ENCODE results near the gene WIZ.

WIZ gene

DNA sequence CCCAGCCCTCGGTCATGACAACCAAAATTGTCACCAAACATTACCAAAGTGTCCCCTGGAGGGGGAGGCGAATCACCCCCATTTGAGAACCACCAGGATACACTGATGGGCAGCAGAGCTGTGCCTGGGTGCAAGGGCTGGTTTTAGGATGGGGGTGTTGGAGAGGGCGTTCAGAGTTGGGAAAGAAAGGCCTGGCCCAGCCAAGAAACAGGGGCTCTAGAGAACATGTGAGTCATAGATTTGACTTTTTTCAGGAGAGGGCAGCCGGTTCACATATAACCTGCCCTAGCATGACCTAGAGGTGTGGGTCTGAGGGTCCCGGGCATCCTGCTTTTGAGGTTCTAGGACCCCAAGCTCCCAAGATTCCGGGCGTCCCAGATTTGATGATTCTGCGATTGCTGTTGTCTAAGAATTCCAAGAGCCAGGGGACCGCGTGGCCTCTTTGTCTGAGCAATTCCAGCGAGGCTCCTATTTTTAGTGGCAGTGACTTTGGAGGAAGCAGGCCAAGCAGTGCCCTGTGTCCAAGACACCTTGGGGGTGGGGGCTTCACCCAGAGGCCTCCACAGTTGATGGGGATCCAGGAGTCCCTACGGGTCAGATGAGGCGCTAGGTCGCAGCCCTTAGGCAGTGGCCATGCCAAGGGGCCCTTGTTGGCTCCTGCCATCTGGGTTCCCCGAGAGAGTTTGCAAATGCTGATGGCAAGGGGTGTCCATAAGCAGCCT lies 5.1 kb downstream of the WIZ start:
- no peak for DNase-seq

DNA sequence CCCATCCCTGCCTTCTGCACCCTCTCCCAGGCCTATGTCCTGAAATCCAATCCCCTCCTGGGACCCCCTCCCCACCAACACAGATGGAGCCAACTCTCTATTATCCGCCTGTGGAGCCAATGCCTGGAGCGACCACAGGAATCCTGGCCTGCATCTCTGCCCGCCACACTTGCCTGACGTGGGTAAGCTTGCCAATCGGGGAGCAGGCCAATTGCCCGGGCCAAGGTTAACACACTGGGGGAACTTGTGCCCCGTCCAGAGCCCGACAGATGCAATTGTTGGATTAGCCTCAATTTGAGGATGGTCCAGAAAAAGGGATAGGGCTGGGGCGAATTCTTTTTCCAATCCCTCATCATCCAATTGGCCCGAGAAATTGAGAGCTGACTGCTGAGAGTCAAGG lies 5.9 kb downstream of the WIZ start:
- no peak for DNase-seq

DNA sequence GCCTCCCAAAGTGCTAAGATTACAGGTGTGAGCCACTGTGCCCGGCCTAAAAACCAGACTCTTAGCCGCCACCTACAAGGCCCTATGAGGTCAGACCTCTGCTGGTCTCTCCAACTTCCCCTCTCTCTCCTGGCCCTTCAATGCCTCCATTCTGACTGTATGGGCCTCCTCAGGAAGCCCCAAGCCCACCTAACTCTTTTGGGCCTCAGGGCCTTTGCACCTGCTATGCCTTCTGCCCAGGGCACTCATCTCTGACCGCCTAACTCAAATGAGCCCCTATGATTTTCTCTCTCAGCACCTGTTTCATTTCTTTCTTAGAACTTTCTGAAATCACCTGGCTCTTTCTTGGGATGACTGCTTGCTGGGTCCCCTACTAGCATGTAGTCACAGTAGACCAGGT lies 6.4 kb downstream of the WIZ start:
- no peak for DNase-seq

DNA sequence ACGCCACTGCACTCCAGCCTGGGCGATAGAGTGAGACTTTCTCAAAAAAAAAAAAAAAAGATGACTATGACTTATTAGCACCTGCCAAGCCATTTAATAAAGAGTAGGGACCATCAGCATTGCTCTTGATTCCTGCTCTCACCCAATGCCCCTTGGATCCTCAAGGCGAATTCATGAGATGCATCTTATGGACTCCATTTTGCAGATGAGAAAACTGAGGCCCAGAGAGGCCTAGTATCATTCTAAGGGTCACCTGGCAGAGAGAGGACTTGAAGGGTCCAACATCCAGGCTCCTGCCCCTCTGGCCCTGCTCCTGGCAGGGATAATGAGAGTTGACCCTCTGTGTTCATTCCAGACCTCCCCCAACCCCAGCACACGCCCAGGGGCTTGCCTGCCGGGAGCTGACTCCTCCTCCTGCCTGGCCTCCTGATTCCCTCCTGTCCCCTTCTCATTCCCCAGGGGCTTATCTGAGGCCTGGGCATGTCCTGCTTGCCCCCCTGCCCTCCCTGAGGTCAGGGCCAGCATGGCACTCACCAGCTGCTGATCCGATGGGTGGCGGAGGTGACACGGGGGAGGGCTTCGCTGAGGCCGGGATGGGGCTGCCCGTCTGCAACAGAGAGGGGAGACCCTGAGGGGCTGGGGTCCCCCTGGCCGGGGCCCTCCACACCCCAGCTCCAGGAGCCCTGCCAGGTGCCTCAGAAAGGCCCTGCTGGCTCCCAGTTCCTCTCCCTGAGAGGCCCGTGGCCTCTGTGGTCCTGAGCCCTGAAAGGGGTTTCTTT lies 7.4 kb downstream of the WIZ start:
- no peak for DNase-seq

DNA sequence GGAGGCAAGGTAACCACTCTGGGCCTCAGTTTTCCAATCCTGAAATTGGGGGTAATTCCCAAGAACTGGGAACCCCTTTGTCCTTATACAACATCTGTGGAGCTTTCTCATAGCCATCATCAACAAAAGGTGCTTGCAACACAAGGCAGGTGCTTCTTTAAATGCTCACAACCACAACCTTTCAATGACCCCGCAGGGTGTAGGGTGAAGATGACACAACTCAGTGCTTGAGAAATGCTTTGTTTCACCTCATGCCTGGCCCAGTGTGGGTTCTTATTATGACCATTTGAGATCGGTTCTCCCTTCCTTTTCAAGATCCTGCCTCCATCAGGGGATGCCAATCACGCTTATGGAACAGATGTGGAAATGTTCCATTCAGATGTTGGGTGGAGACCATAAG lies 8.4 kb downstream of the WIZ start:
- no peak for DNase-seq

DNA sequence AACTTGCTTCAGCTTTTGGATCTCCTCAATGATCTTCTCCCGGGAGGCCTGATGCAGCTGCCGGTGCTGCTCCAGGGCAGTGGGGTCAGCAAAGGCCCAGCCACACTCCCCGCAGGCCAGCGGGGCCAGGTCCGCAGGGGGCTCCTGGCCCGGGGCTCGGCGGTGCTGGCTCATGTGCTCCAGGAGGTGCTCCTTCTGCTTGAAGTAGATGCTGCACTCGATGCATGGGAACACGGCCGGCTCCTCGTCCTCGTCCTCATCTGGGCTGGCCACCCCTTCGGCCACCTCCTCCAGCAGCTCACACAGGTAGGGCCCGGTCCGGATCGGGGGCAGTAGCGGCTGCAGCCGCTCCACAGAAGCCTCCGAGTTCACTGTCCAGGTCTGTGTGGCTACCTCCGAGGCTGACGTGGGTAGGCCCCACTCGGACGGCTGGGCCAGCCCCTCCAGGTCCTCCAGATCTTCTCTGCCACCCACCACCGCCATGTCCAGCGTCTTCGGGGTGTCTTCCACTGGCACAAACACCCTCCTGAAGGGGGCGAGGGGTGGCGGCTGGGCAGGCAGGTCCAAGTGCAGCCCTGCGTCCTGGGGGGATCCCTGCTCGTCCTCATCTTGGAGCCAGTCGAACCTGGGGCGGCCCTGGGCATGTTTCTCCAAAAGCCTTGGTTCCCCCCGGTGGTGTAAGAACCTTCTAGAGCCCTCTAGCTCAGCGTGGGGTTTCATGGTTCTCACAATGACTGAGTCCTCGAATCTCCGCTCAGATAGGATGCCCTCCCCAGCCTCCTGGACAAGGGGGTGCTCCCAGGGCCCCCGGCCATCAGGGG lies 9.7 kb downstream of the WIZ start:
- DNase-seq: no peak

DNA sequence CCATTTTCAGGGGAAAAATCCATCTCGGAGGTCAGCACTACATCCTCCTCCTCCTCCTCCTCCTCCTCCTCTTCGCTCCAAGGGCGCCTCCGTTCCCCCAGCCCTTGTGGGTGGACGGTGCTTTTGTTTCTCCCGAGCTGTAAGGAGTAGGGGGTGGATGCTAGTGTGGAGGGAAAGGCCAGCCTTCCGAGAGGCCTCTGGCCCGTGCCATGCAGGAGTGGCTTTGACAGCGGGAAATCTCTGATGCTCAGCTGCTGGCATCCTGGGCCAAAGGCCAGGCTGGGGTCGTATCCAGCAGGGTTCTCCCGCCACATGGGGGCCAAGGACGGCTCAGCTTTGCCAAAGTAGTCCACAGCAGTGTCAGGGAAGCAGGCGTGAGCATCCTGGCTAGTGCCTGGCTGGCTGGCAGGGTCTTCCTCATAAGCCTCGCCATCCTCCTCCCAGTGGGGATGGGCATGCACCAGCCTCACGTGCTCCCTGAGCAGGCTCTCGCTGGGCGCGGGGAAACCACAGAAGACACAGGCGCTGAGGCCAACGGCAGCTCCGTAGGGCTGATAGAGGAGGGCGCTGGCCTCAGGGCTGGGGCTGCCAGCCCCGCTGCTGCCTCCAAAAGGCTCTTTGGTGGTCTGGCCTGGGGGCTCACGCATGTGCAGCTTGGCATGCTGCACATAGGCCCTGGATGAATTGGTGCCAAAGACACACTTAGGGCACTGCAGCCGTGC lies 10.5 kb downstream of the WIZ start:
- no peak for DNase-seq

DNA sequence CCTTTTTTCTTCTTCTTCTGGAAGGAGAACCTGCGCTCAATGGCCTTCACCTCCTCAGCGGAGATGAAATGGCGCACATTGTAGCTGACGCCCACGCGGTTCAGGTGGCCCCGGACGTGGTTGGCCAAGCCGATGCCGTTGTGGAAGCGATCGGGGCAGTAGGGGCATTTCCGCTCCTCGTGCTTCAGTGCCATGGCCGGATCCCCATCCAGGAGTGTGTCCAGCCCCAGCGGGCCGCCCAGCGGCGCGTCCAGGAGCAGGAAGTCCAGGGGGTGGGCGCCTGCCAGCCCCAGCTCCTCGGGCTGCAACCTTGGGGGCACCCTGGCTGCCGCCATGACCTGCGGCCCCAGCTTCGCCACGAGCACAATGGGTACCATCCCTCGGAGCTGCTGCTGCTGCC lies 11.2 kb downstream of the WIZ start:
- no peak for DNase-seq

DNA sequence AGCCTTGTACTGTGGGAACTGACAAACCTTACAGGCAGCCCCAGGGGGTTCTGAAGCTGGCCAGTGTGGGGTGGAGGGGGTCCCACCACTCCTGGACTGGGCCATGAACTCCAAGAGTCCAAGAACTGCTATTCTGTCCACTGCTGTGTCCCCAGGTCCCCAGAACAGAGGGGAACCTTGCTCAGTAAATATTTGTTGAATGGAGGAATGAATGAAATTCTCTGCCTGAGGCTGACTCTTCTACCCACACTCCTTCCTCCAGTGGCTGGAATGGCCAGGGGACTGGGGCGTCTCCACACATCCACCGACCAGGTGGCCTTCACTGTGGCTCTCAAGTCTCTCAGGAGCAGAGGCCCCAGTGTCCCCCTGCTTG lies 11.6 kb downstream of the WIZ start:
- DNase-seq: no peak

DNA sequence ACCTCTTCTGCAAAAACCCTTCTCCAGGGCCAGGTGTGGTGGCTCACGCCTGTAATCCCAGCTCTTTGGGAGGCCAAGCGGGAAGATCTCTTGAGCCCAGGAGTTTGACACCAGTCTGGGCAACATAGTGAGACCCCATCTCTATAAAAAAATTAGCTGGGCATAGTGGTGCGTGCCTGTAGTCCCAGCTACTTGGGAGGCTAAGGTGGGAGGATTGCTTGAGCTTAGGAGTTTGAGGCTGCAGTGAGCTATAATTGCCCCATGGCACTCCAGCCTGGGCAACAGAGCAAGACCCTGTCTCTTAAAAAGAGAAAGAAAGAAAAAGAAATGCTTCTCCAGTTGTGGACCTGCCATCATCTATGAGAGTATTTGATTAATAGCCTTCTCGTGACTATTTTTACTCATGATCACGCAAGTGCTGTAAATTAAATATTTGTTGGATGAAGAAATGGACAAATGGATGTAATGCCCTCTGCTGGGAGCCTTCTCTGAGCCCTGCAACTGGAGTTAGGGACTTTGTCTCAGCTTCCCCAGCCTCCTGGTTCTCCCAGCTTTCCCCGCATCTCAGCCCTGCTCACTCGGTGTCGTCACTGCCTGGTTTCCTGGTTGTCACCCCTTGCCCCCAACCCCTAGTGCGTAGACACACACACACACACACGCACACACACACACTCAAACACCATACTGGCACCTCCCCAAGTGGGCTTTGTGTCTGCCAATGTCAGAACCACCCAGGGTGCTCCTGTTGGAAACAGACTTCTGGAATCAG lies 12.2 kb downstream of the WIZ start:
- DNase-seq: no peak

DNA sequence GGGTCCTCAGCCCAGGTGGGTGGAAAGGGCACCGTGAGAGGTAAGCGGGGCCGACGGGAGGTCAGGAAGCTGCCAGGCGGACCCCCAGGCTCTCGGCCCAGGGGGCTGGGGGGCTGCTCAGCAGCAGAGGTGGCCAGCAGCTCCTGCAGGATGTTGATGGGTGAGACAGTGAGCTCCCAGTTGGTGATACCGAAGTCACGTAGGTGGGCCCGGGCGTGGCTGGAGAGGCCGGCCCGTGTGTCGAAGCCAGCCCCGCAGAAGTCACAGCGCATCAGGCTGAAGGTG lies 13.0 kb downstream of the WIZ start:
- DNase-seq: no peak

DNA sequence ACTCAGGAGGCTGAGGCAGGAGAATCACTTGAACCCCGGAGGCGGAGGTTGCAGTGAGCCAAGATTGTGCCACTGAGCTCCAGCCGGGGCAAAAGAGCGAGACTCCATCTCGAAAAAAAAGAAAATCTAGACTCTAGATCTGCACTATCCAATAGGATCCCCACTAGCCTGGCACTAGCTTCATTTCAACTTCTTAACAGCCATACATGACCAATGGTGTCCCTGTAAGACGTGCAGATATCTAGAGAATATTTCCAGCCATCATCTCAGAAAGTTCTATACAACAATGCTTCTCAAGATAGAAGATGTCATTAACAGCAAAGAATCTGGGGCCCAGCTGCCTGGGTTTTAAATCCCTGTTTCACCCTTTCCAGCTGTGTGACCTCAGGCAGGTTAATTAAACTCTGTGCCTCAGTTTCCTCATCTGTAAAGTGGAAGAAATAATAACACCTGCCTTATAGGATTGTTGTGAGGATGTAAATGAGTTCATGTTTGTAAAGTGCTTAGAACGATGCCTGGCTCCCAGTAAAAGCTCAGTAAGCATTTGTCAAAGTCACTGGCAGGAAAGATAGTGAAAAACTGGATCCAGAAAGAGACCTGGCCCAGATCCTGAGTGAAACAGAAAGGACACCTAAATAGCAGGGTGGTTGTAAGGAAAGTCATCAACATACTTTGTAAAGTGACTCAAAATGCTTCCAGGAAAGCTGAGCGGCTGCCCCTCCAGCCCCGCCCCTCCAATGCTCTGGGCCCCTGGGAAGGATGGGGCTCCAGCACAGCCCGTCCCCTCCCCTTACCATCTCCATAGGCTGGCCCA lies 13.5 kb downstream of the WIZ start:
- DNase-seq: no peak

DNA sequence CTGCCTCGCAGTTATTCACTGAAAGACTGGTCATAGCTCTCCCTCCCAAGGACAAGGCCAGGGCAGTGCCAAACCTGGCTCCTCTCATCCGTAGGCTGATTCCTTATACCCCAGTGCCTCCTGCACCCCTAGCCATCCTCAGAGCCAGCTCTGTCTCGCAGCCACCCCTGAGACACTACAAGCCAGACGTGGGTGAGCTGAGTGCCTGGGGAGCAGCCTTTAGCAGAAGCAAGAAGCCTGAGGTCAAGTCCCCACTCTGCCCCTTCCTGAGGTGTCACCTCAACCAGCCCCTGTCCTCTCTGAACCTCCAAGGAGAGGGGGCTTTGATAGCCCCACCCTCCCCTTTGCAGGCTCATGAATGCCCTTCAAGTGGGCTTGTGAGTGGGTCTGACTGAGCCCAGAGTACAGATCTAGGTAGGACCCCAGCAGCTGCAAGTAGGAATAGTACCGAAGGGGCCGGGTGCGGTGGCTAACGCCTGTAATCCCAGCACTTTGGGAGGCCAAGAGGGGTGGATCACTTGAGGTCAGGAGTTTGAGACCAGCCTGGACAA lies 16.2 kb downstream of the WIZ start:
- no peak for DNase-seq

DNA sequence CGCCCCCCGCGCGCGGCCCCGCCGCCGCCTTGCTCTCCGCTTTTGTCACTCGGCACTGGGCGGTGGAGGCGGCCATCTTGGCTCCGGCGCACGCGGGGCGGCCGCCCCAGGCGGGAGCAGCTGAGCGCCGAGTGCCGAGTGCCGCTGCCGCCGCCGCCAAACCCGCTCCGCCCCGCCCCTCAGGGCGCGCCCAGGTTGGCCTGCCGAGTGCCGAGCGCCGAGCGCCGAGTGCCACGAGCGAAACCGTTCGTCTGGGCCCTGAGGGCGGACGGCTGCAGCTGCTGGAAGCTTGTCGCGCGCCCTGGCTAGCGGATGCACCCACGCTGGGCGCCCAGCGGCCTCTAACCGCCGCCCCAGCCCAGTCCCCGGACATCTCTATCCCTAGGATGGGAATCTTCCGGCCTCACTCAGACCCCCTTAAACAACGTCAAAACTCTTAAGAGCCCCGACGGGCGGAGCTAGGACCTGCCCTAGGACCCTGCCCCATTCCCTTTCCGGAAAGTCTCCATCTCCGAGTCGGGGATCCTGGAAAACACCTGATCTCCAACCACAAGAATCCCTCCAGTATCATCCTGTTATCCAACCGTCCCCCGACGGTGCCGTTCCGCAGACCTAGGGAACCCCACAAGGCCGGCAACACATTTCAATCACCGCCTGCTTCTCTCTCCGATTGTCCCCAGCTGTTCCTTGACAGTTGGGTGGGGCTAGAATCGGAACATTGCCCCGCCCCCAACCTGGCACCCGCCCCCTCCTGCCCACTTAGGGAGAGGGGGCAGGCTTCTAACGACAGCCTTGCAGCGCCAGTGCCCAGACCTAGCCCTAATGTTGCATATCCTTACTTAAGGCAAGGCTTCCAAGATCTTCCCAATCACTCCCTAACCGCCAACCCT lies 16.9 kb downstream of the WIZ start:
- peak; percentile 88 for DNase-seq

DNA sequence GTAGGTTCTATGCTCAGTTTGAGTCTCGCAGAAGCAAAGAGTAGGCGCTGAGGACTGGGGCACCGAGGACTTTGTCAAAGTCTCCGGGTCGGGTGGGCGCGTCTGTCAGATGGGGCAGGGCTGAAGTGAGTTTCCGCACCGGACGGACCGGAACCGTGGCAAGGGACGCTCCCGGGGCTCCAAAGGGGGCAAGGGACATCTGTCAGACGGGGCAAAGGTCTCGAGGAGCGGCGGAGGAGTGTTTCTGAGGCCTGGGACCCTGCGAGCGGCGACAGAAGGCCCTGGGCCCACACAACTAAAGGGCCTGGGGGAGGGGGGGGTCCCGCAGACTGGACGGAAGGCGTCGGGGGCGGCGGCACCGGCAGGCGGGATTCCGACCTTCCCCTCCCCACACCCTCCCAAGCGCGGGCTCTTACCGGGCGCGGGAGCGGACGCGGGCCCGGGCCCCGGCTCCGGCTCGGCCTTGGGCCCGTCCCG lies 17.7 kb downstream of the WIZ start:
- no peak for DNase-seq

DNA sequence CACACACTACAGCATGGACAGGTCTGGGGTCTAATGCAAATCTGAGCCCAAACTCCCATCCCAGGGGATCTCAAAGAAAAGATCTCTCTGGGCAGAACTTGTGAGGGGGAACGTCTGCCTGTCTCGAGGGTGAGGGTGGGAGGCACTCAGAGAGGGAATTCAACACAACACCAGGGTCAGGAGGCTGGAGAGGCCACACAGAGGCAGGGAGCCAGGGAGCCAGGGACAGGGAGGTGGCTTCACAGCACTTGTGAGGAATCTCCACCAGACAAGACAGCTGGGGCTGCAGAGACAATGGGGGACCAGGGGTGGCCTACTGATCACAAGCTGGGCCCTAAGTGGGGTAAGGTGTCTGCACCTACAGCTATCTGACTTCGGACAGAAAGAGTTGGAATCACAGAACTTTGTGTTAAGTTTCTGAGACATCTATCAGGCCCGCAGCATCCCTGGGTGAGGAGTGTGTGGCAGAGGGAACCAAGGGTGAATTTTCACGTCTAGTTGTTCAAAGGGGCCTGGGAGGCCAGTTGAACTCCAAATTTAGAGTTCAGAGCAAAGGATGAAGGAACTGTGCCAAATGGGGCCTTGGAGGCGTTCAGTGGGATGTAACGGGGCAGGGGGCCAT lies 18.2 kb downstream of the WIZ start:
- no peak for DNase-seq

DNA sequence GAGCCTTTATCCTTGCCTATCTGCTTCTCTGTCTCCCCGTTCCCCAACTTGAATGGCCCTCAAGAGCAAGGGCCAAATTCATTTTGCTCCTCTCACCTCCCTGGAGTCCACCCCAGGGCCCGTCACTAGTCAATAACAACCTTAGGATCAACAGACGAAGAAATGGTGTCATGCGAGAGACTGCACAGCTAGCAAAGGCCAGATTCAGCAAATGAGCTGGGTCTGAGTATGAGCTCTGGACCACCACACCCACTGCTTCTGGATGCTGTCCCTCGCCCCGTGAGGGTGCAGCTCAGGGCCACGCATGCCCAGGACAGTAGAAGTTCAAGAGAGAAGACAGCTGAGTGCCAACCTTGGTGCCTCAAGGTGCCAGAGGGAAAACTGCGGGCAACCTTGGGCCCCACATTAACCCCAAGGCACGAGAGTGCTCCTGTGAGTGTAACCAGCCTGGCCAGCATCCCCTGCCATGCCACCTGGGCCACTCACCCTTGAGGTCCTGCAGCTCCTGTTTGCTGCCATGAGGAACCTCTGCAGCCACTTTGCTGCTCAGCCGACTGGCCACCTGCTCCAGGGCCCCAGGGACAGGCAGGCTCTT lies 19.1 kb downstream of the WIZ start:
- no peak for DNase-seq

DNA sequence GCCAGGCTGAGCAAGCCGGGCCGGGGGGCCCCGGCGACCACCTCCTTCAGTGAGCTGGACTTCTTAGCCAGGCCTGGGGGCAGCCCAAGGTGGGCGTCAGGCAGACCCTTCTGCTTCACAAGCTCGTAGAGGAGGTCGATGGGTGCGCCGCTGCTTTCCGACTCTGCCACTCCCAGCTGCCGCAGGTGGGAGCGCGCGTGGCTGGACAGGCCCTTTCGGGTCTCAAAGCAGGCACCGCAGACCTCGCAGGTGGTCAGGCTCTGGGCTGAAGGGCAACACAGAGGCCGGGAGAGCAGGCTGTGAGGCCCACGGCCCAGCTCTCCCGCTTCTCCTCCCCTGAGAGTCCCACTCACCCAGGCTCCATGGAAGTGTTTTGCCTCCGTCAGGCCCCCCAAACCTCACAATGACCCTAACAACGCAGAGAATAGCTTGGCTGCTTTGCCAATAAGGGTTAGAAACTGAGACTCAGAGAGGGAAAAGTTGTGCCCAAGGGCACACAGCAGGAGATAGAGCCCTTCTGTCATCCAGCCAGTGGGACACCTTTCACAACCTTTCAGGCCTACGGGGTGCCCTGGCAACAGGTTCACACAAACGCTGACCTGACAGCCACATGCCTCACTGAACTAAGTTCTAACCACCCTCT lies 19.8 kb downstream of the WIZ start:
- no peak for DNase-seq
